ENCODE data around the gene CALN1. TPM values are rescaled to one million over a fixed set of nuclear protein-coding genes. Genes with fewer than 3 reads are reported as not detected.

Gene CALN1
- polyA plus RNA-seq, 3 donors: under 0.01 TPM; not detected in 2

DNA sequence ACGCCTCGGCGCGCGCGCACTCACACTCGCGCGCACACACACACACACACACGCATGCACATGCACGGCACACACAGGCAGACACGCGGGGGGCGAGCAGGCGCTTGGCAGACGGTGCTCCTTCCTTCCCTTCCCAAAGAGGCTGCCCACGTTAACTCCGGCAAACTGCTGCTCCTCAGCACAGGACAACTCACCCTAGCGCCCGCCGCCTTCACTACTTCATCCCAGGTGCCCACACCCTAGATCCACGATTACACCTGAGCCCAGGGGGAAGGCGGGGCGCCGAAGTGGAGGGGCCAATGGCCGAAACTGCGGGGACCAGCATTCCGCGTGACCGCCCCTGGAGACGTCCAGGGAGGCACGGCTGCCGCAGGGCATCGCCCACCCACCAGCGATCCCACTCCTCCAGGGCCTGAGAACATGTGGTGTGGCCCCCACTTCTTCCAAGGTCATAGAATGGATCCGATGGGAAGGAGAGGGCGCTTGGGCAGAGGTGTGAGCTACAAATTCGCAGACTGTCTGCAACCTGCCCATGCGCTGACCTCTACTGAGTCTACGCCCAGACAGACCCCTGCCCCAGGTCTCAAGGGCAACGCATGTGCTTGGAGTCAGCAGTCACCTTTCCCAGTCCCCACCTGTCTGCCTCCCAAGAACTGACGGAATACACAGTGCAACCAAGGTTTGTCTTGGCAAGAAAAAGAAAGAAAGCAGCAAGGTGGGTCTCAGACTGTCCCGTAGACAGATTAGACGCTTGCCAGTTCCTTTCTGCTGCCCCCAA, 74.6 kb downstream of the CALN1 start:
- H3K4me3 ChIP-seq (replicated peaks in 1 of 3; ENCODE audit: low read depth in 2 of 3, low read length in 3 of 3): peak overlapping the region in 1 of 3 experiments; percentile 30
- no peak for DNase-seq
- no peak overlapping the region for H2AFZ ChIP-seq (ENCODE audit: insufficient read depth, low read depth, low read length, poor library complexity, severe bottlenecking)
- H3K4me2 ChIP-seq (replicated peaks; ENCODE audit: extremely low read depth, low read length, poor library complexity, severe bottlenecking): peak overlapping the region; percentile 49
- H3K27me3 ChIP-seq (ENCODE audit: control insufficient read depth in 2 of 2, insufficient read depth in 2 of 2, low read length in 2 of 2): peaks cover 31 to 46% of the 10 kb centered on the region in 2 donors
- peaks cover 0 to 18% of the 10 kb centered on the region in 2 donors for H3K4me1 ChIP-seq (ENCODE audit: control insufficient read depth in 1 of 2, insufficient read depth in 2 of 2, low read length in 2 of 2)
- no peaks in the 10 kb centered on the region for H4K20me1 ChIP-seq (ENCODE audit: insufficient read depth, low read length)
- H3K9ac ChIP-seq (ENCODE audit: insufficient read depth, low read length, poor library complexity, severe bottlenecking): no peak overlapping the region
- Mint-ChIP-seq H3K27ac (no peak overlapping the region), H3K36me3 (no peaks in the 10 kb centered on the region), H3K4me3 (peak overlapping the region in 1 of 2 donors; percentile 86), H3K4me1 (peaks cover 4% of the 10 kb centered on the region), H3K9me3 (peaks cover 4 to 17% (median 8%) of the 10 kb centered on the region in 7 donors), H3K27me3 (ENCODE audit: low read depth in 3 of 3) (peaks cover 44 to 56% (median 50%) of the 10 kb centered on the region in 3 donors)
- H3K79me2 ChIP-seq (ENCODE audit: insufficient read depth, low read length): no peaks in the 10 kb centered on the region
- no peak overlapping the region for H3K27ac ChIP-seq (ENCODE audit: low read depth in 1 of 2, low read length in 2 of 2)
- peaks cover 4 to 9% of the 10 kb centered on the region in 2 donors for H3K9me3 ChIP-seq (replicated peaks in 1 of 2; ENCODE audit: control insufficient read depth in 1 of 2, insufficient read depth in 1 of 2, low read length in 2 of 2)
- WGBS (ENCODE audit: insufficient coverage): 8% methylated on average over 39 of the region's 44 CpGs
- H3K36me3 ChIP-seq (replicated peaks in 1 of 2; ENCODE audit: control insufficient read depth in 1 of 2, insufficient read depth in 2 of 2, low read length in 2 of 2): no peaks in the 10 kb centered on the region
- TF ChIP-seq, protein P1, sequence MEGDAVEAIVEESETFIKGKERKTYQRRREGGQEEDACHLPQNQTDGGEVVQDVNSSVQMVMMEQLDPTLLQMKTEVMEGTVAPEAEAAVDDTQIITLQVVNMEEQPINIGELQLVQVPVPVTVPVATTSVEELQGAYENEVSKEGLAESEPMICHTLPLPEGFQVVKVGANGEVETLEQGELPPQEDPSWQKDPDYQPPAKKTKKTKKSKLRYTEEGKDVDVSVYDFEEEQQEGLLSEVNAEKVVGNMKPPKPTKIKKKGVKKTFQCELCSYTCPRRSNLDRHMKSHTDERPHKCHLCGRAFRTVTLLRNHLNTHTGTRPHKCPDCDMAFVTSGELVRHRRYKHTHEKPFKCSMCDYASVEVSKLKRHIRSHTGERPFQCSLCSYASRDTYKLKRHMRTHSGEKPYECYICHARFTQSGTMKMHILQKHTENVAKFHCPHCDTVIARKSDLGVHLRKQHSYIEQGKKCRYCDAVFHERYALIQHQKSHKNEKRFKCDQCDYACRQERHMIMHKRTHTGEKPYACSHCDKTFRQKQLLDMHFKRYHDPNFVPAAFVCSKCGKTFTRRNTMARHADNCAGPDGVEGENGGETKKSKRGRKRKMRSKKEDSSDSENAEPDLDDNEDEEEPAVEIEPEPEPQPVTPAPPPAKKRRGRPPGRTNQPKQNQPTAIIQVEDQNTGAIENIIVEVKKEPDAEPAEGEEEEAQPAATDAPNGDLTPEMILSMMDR (IDR thresholded peaks at IDR 0.05): no peak
- intact Hi-C loops (cut with micrococcal nuclease): no loop called here

DNA sequence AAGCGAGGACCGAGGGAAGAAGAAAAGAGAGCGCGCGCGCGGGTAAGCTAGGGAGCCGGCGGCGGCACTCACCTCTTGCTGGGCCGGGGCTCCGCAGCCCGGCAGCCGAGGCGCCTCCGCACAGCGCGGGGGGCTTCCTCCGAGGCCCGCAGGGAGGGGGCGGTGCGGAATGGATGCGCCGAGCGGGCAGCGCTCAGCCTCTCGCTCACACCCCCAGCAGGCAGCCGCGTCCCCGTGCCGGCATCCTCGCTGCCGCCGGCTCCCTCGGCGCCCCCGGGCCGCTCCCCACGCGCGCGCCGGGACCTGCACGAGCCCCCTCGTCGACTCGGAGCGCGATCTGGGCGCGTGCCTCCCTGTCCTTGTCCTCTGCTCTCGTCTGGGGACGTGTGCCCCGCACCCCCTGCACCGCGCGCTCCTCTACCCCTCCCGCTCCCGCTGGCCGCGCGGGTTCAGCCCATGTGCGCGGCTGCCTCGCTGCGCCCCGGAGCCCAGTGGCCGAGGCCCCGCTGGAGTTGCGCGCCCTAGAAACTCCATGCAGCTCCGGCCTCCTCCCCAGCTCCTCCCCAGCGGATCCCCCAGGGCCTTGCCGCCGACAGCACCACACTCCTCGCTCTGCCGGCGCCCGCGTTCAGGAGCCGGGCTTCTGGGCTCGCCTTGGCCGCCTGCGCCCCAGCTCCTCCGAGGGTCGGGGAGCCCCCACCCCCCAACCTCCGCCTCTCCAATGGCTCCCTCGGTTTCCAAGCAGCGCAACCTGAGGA, 75.3 kb downstream of the CALN1 start:
- Histone ChIP-seq H4K20me1 (ENCODE audit: insufficient read depth, low read length) (no peaks in the 10 kb centered on the region), H3K9me3 (replicated peaks in 1 of 2; ENCODE audit: control insufficient read depth in 1 of 2, insufficient read depth in 1 of 2, low read length in 2 of 2) (peaks cover 4 to 9% of the 10 kb centered on the region in 2 donors), H3K4me2 (replicated peaks; ENCODE audit: extremely low read depth, low read length, poor library complexity, severe bottlenecking) (peak overlapping the region; percentile 49), H3K79me2 (ENCODE audit: insufficient read depth, low read length) (no peaks in the 10 kb centered on the region), H3K36me3 (replicated peaks in 1 of 2; ENCODE audit: control insufficient read depth in 1 of 2, insufficient read depth in 2 of 2, low read length in 2 of 2) (no peaks in the 10 kb centered on the region), H3K9ac (ENCODE audit: insufficient read depth, low read length, poor library complexity, severe bottlenecking) (no peak overlapping the region), H3K4me3 (replicated peaks in 1 of 3; ENCODE audit: low read depth in 2 of 3, low read length in 3 of 3) (peak overlapping the region in 1 of 3 experiments; percentile 30), H3K27me3 (ENCODE audit: control insufficient read depth in 2 of 2, insufficient read depth in 2 of 2, low read length in 2 of 2) (peaks cover 31 to 46% of the 10 kb centered on the region in 2 donors), H2AFZ (ENCODE audit: insufficient read depth, low read depth, low read length, poor library complexity, severe bottlenecking) (no peak overlapping the region), H3K27ac (ENCODE audit: low read depth in 1 of 2, low read length in 2 of 2) (no peak overlapping the region), H3K4me1 (ENCODE audit: control insufficient read depth in 1 of 2, insufficient read depth in 2 of 2, low read length in 2 of 2) (peaks cover 0 to 18% of the 10 kb centered on the region in 2 donors)
- H3K4me1 Mint-ChIP-seq: peaks cover 4% of the 10 kb centered on the region
- under 1% methylated on average over 89 of the region's 89 CpGs for WGBS (ENCODE audit: insufficient coverage)
- H3K9me3 Mint-ChIP-seq: peaks cover 4 to 17% (median 8%) of the 10 kb centered on the region in 7 donors
- peaks cover 44 to 53% (median 50%) of the 10 kb centered on the region in 3 donors for H3K27me3 Mint-ChIP-seq (ENCODE audit: low read depth in 3 of 3)
- no peak for DNase-seq
- H3K27ac Mint-ChIP-seq: no peak overlapping the region
- H3K4me3 Mint-ChIP-seq: peak overlapping the region in 1 of 2 donors; percentile 86
- TF ChIP-seq, protein P1 (IDR thresholded peaks at IDR 0.05): no peak
- H3K36me3 Mint-ChIP-seq: no peaks in the 10 kb centered on the region
- intact Hi-C loops (cut with micrococcal nuclease): no loop called here

Data from CD14-positive monocyte (primary cell).